A375 (cell line): ENCODE data around the gene CD300H. TPM values are rescaled to one million over a fixed set of nuclear protein-coding genes. Genes with fewer than 3 reads are reported as not detected.

ENCODE experiments used
- total RNA-seq: library from RNA; depleted of rRNA; stranded (reverse); fragments of >200 nt; shearing (Covaris generic); gene quantifications from 2 replicates; pipeline ENCODE4 v1.2.3, GENCODE V29; 2014; rRNA removed

The CD300H gene
- not detected in 2 replicates for total RNA-seq

GRCh38 chr17:74567397-74567796 is at the start of gene CD300H:
Gene CD300H (minus strand): TSS chr17:74567509.

GRCh38 chr17:74592087-74592990 is 25.0 kb upstream of the CD300H start, which contains the start of gene CD300LD:
Gene CD300LD (minus strand): TSS chr17:74592283. CDS start chr17:74592202, 81 bp downstream.

GRCh38 chr17:74545843-74546230 is 21.5 kb downstream of the CD300H start, which contains the start of gene CD300C:
Gene CD300C (minus strand): TSS chr17:74546115. CDS start chr17:74545782, 333 bp downstream.

GRCh38 chr17:74531231-74531761 is 36.0 kb downstream of the CD300H start, which contains the start of gene CD300LB:
Gene CD300LB (minus strand): TSS chr17:74531475. CDS start chr17:74531350, 125 bp downstream.

Other genes starting within 250 kb of the CD300H start
- not detected in 2 replicates for gene KIF19, start 241.3 kb downstream of the CD300H start, total RNA-seq
- not detected in 2 replicates for gene BTBD17, start 205.6 kb downstream of the CD300H start, total RNA-seq
- not detected in 2 replicates for gene GPR142, start 200.0 kb downstream of the CD300H start, total RNA-seq
- 0.74 and 1.3 TPM in 2 replicates for gene GPRC5C, start 135.4 kb downstream of the CD300H start, total RNA-seq
- not detected in 2 replicates for gene CD300A, start 100.9 kb downstream of the CD300H start, total RNA-seq
- not detected in 2 replicates for gene CD300LB, start 36.0 kb downstream of the CD300H start, total RNA-seq
- not detected in 2 replicates for gene CD300C, start 21.4 kb downstream of the CD300H start, total RNA-seq
- not detected in 2 replicates for gene CD300LD, start 24.8 kb upstream of the CD300H start, total RNA-seq
- gene CD300E, start 56.2 kb upstream of the CD300H start, total RNA-seq: not detected in 2 replicates
- not detected in 2 replicates for gene CD300LF, start 145.4 kb upstream of the CD300H start, total RNA-seq
- 0.04 TPM in 1 of 2 replicates, not detected in the other for gene RAB37, start 169.7 kb upstream of the CD300H start, total RNA-seq
- gene NHERF1, start 181.1 kb upstream of the CD300H start, total RNA-seq: 19.8 and 25.8 TPM in 2 replicates
- 44.6 and 47.7 TPM in 2 replicates for gene NAT9, start 208.8 kb upstream of the CD300H start, total RNA-seq